Transverse colon (tissue), 4 donors: ENCODE data around the gene LAMB2.

ENCODE experiments used
- EP300 ChIP-seq: sonication (generic); formaldehyde crosslinking; IDR thresholded peaks from one replicate; pipeline ENCODE4 v1.6.1; 2017; ENCODE audit warnings: antibody characterized with exemption, low read depth
- POLR2A ChIP-seq: fragments of 450-650 bp; IDR thresholded peaks from one replicate; pipeline ENCODE4 v1.6.1; 2016; ENCODE audit warnings: antibody characterized with exemption, mild to moderate bottlenecking, moderate library complexity
- POLR2AphosphoS5 ChIP-seq, 3 donors: sonication (generic); formaldehyde crosslinking; IDR thresholded peaks; one replicate each; pipeline ENCODE4 v1.6.1; 2016; ENCODE audit warnings: antibody characterized with exemption in 3 of 3
- TF ChIP-seq, protein P1 (sequence below), 5 experiments: fragments of 200-600 bp in 3 of 5; fragments of 450-650 bp in 2 of 5; sonication (generic) in 3 of 5; IDR thresholded peaks; 1 replicate in 2 of 5; 2 replicates in 3 of 5; pipeline ENCODE4 v1.5.1; 2016 to 2017; ENCODE audit warnings: antibody characterized with exemption in 5 of 5, inconsistent platforms in 3 of 5, mild to moderate bottlenecking in 2 of 5, moderate library complexity in 1 of 5

DNA sequence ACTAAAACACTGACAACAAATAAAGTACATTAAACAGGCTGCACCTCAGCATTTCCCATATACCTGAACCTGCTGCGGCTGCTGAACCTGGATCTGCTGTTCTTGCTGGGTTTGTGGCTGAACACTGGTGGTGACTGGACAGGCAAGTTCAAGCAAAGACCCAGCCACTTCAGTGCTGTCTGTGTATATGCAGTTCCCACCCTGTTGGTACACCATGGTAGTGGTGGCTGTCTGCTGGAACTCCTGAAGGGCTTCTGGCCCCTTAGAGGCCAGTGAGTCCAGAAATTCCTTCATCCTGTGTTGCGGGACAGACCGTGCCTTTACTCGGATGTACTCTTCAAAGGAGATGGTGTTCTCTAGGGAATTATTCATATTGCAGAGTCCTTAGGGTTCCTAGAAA is 56.2 kb downstream of the LAMB2 start:
- TF ChIP-seq POLR2A (no peak), POLR2AphosphoS5 (IDR thresholded peaks at IDR 0.05) (no peak), EP300 (no peak)
- TF ChIP-seq, protein P1, sequence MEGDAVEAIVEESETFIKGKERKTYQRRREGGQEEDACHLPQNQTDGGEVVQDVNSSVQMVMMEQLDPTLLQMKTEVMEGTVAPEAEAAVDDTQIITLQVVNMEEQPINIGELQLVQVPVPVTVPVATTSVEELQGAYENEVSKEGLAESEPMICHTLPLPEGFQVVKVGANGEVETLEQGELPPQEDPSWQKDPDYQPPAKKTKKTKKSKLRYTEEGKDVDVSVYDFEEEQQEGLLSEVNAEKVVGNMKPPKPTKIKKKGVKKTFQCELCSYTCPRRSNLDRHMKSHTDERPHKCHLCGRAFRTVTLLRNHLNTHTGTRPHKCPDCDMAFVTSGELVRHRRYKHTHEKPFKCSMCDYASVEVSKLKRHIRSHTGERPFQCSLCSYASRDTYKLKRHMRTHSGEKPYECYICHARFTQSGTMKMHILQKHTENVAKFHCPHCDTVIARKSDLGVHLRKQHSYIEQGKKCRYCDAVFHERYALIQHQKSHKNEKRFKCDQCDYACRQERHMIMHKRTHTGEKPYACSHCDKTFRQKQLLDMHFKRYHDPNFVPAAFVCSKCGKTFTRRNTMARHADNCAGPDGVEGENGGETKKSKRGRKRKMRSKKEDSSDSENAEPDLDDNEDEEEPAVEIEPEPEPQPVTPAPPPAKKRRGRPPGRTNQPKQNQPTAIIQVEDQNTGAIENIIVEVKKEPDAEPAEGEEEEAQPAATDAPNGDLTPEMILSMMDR (IDR thresholded peaks at IDR 0.05), result no peak
